GM12892 (cell line): Measurements from ENCODE around the gene CHMP3.

Source experiments
- POLR2A ChIP-seq: IDR thresholded peaks from 2 replicates; pipeline ENCODE4 v1.6.1; 2011; ENCODE audit warnings: low read depth, low read length, control low read depth
- TAF1 ChIP-seq: IDR thresholded peaks from 2 replicates; pipeline ENCODE4 v1.6.1; 2011; ENCODE audit warnings: low read depth, mild to moderate bottlenecking, control low read depth, low read length, borderline replicate concordance

DNA sequence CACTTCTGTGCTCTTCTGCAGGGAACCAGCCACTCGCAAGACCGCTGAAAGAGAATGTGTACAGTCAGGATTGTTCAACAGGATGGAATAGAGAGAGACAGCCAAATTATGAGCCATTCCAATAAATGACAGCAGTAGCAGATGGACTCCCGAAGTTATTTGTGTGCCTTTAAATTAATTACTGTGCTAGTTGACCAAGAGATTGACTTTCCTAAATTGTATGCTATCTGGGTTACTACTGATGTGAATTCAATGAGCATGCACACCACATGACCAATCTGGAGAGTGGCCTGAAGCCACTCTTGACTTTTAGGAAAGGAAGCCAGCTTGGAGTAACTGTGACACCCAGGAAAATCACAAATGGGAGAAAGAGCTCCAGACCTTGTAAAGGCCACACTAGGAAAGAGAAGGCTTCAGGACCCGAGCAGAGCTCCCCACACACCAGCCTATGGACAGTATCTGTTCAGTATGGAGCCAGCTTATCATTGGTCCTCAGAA, 52.8 kb downstream of the CHMP3 start:
- TF ChIP-seq TAF1 (no peak), POLR2A (no peak)
